Measurements from ENCODE around the gene TCF12.

TCF12 gene

GRCh38 chr15:56913670-56914069, 4.8 kb upstream of the TCF12 start:
- no peak overlapping the region for H3K4me3 ChIP-seq (ENCODE audit: low read length)
- peak; percentile 68 for DNase-seq (ENCODE audit: low read depth)

GRCh38 chr15:56915888-56916287, 2.6 kb upstream of the TCF12 start:
- DNase-seq (ENCODE audit: low read depth): no peak
- no peak overlapping the region for H3K4me3 ChIP-seq (ENCODE audit: low read length)
- no peak for TF ChIP-seq CTCF (conservative IDR thresholded peaks at IDR 0.05; ENCODE audit: low read length)

More at GRCh38 chr15:56913670-56914069, 4.8 kb upstream of the TCF12 start:
- no peak for TF ChIP-seq CTCF (conservative IDR thresholded peaks at IDR 0.05; ENCODE audit: low read length)

GRCh38 chr15:56916825-56917477, 1.5 kb upstream of the TCF12 start:
- peak overlapping the region; percentile 88 for H3K4me3 ChIP-seq (ENCODE audit: low read length)
- DNase-seq (ENCODE audit: low read depth): no peak
- no peak for TF ChIP-seq CTCF (conservative IDR thresholded peaks at IDR 0.05; ENCODE audit: low read length)

- no peak for DNase-seq (ENCODE audit: low read depth)
- TF ChIP-seq CTCF (conservative IDR thresholded peaks at IDR 0.05; ENCODE audit: low read length): no peak
- peak overlapping the region; percentile 88 for H3K4me3 ChIP-seq (ENCODE audit: low read length)
Measured at GRCh38 chr15:56917652-56918045, 795 bp upstream of the TCF12 start.

- peak; percentile 70 for DNase-seq (ENCODE audit: low read depth)
- TF ChIP-seq CTCF (conservative IDR thresholded peaks at IDR 0.05; ENCODE audit: low read length): no peak
- H3K4me3 ChIP-seq (ENCODE audit: low read length): peak overlapping the region; percentile 88
Measured at GRCh38 chr15:56919031-56919608, 676 bp downstream of the TCF12 start.

- H3K4me3 ChIP-seq (ENCODE audit: low read length): peak overlapping the region; percentile 88
- DNase-seq (ENCODE audit: low read depth): peak; percentile 21
- no peak for TF ChIP-seq CTCF (conservative IDR thresholded peaks at IDR 0.05; ENCODE audit: low read length)
Measured at GRCh38 chr15:56919609-56920366, 1.3 kb downstream of the TCF12 start.

- H3K4me3 ChIP-seq (ENCODE audit: low read length): peak overlapping the region; percentile 88
- DNase-seq (ENCODE audit: low read depth): no peak
- TF ChIP-seq CTCF (conservative IDR thresholded peaks at IDR 0.05; ENCODE audit: low read length): no peak
Measured at GRCh38 chr15:56920367-56920627, 1.9 kb downstream of the TCF12 start.
